Measurements from ENCODE around the gene MDM2.

- TF ChIP-seq, protein P1, sequence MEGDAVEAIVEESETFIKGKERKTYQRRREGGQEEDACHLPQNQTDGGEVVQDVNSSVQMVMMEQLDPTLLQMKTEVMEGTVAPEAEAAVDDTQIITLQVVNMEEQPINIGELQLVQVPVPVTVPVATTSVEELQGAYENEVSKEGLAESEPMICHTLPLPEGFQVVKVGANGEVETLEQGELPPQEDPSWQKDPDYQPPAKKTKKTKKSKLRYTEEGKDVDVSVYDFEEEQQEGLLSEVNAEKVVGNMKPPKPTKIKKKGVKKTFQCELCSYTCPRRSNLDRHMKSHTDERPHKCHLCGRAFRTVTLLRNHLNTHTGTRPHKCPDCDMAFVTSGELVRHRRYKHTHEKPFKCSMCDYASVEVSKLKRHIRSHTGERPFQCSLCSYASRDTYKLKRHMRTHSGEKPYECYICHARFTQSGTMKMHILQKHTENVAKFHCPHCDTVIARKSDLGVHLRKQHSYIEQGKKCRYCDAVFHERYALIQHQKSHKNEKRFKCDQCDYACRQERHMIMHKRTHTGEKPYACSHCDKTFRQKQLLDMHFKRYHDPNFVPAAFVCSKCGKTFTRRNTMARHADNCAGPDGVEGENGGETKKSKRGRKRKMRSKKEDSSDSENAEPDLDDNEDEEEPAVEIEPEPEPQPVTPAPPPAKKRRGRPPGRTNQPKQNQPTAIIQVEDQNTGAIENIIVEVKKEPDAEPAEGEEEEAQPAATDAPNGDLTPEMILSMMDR (IDR thresholded peaks at IDR 0.05): no peak
- TF ChIP-seq POLR2A (IDR thresholded peaks at IDR 0.05): no peak
Measured at GRCh38 chr12:68788554-68789143, 19.3 kb upstream of the MDM2 start.

Measured in breast epithelium (tissue), 3 donors.